ENCODE results near the gene TXNL4B. TPM values are rescaled to one million over a fixed set of nuclear protein-coding genes. Genes with fewer than 3 reads are reported as not detected.

Gene TXNL4B
- total RNA-seq, 4 donors from 2014 or later, result 5.0 to 11.0 (median 8.5) TPM

DNA sequence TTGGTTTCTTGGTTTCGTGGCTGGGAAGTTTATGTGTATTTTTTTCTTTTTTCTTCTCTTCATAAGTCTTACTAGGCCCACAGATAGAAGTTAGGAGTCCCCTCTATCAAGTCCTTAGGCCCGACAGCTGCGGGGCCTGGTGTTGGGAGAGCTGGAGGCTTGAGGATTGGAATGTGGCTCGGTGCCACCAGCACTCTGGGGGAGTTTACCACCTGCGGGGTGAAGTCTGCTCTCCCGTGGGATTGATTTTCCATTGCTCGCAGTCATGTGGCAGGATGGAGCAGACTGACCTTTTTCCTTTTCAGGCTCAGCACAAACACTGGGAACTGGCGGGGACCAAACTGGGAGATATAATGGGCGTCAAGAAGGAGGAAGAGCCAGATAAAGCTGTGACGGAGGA is 7.8 kb upstream of the TXNL4B start:
- no peak overlapping the region for H3K27ac ChIP-seq
- intact Hi-C loops (cut with DNase I), result no loop called here
- no peak for DNase-seq
- H3K27me3 ChIP-seq, result no peaks in the 10 kb centered on the region
- peaks cover 0 to under 1% (median 0%) of the 10 kb centered on the region in 3 donors for H3K4me1 ChIP-seq
- WGBS, 2 donors, result 91 to 100% methylated on average over 1 to 9 of the region's 10 CpGs
- no peak overlapping the region for H3K4me3 ChIP-seq
- H3K9me3 ChIP-seq, result no peaks in the 10 kb centered on the region
- peaks cover 54 to 100% (median 76%) of the 10 kb centered on the region in 3 donors for H3K36me3 ChIP-seq
- no peak for TF ChIP-seq POLR2A (IDR thresholded peaks at IDR 0.05)
- TF ChIP-seq, protein P1, sequence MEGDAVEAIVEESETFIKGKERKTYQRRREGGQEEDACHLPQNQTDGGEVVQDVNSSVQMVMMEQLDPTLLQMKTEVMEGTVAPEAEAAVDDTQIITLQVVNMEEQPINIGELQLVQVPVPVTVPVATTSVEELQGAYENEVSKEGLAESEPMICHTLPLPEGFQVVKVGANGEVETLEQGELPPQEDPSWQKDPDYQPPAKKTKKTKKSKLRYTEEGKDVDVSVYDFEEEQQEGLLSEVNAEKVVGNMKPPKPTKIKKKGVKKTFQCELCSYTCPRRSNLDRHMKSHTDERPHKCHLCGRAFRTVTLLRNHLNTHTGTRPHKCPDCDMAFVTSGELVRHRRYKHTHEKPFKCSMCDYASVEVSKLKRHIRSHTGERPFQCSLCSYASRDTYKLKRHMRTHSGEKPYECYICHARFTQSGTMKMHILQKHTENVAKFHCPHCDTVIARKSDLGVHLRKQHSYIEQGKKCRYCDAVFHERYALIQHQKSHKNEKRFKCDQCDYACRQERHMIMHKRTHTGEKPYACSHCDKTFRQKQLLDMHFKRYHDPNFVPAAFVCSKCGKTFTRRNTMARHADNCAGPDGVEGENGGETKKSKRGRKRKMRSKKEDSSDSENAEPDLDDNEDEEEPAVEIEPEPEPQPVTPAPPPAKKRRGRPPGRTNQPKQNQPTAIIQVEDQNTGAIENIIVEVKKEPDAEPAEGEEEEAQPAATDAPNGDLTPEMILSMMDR (IDR thresholded peaks at IDR 0.05), result no peak

DNA sequence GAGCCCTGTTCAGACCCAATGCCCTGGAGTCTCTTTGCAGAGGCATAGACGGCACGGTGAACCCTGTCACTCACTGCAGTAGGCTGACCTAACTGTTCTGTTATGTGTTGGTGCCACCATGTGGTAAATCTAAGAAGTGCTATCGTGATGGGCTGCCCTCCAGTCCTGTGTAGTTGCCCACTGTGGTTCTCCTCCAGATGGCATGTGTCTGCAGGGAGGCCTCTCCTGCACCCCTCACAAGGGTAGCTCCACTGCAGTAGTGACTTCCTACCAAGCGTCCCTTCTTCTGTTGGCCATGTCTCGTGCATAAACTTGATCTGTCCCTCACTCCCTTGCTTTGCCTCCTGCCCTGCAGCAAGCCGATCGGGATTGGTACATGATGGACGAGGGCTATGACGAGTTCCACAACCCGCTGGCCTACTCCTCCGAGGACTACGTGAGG is 6.0 kb upstream of the TXNL4B start:
- WGBS, 2 donors, result 66 to 76% methylated on average over 8 to 11 of the region's 12 CpGs
- intact Hi-C loops (cut with DNase I), result no loop called here
- peaks cover 8 to 19% (median 10%) of the 10 kb centered on the region in 3 donors for H3K4me1 ChIP-seq
- no peak overlapping the region for H3K4me3 ChIP-seq
- peaks cover 38 to 86% (median 58%) of the 10 kb centered on the region in 3 donors for H3K36me3 ChIP-seq
- H3K9me3 ChIP-seq, result no peaks in the 10 kb centered on the region
- H3K27me3 ChIP-seq, result no peaks in the 10 kb centered on the region
- TF ChIP-seq, protein P1 (IDR thresholded peaks at IDR 0.05), result peak in 5 of 6 experiments; percentile 28 to 64 (median 39)
- no peak for TF ChIP-seq POLR2A (IDR thresholded peaks at IDR 0.05)
- DNase-seq, result no peak
- no peak overlapping the region for H3K27ac ChIP-seq

DNA sequence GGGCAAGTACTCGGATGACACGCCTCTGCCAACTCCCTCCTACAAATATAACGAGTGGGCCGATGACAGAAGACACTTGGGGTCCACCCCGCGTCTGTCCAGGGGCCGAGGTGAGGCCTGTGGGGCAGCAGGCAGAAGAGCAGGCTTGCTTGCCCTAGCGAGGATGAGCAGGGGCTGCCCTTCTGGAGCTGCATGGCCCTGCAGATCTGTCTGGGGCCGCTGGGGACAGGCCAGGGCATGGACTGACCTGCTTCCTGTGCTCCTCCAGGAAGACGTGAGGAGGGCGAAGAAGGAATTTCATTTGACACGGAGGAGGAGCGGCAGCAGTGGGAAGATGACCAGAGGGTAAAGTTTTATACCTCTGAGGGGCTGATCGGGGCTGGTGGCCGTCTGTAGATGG is 5.5 kb upstream of the TXNL4B start:
- no peak overlapping the region for H3K27ac ChIP-seq
- H3K27me3 ChIP-seq, result no peaks in the 10 kb centered on the region
- H3K4me3 ChIP-seq, result no peak overlapping the region
- no peak for DNase-seq
- no peak for TF ChIP-seq POLR2A (IDR thresholded peaks at IDR 0.05)
- TF ChIP-seq, protein P1 (IDR thresholded peaks at IDR 0.05), result no peak
- H3K36me3 ChIP-seq, result peaks cover 33 to 81% (median 54%) of the 10 kb centered on the region in 3 donors
- no peaks in the 10 kb centered on the region for H3K9me3 ChIP-seq
- H3K4me1 ChIP-seq, result peaks cover 11 to 21% (median 11%) of the 10 kb centered on the region in 3 donors
- intact Hi-C loops (cut with DNase I), result no loop called here
- 63 to 80% methylated on average over 5 to 11 of the region's 15 CpGs for WGBS, 2 donors

DNA sequence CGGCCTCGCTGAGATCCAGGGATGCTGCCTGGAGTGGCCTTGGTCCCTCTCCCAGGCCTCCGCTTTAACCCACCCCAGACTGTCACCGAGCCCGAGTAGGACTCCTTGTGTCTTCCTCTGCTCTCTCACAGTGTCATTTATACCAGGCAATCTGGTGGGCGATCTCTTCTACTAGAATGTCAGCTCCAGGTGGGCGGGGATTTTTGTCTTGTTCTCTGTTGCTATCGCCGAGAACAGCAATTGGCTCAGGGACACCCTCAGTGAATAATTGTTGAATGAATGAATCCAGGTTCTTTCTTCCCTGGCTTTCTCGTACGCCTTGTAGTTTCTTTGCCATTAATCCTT is 818 bp upstream of the TXNL4B start:
- intact Hi-C loops (cut with DNase I), result no loop called here
- 0 to 1% methylated on average over 9 to 11 of the region's 11 CpGs for WGBS, 2 donors
- H3K36me3 ChIP-seq, result peaks cover 8 to 55% (median 16%) of the 10 kb centered on the region in 3 donors
- H3K4me1 ChIP-seq, result peaks cover 21 to 46% (median 22%) of the 10 kb centered on the region in 3 donors
- DNase-seq, result no peak
- no peaks in the 10 kb centered on the region for H3K27me3 ChIP-seq
- H3K27ac ChIP-seq, result peak overlapping the region; percentile 89 to 96 (median 94)
- peak overlapping the region; percentile 76 to 94 (median 87) for H3K4me3 ChIP-seq
- TF ChIP-seq POLR2A (IDR thresholded peaks at IDR 0.05), result no peak
- TF ChIP-seq, protein P1 (IDR thresholded peaks at IDR 0.05), result no peak
- no peaks in the 10 kb centered on the region for H3K9me3 ChIP-seq

DNA sequence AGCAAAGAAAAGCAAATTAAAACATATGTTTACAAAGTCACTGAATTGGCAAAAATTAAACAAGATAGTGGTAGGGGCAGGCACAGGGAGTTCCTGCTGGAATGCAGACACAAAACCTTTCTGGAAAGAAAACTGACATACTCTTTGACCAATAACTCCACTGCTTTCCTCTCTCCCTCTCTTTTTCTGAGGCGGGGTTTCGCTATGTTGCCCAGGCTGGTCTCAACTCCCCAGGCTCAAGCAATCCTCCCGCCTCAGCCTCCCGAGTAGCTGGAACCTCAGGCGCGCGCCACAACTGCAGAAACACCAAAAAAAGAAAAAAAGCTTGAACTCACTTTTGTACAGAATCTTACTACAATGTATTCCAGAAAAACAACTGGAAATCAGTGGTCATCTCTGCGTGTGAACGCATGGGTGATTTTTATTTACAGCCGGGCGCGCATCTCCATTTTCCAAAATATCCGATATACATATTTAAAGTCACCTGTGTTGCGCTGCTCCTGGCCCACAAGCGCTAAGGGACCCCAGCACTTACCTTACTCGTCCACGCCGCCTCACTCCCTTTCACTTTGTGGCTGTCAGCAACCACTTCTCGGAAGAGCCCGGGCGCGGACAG is 480 bp downstream of the TXNL4B start:
- Histone ChIP-seq H3K4me3 (peak overlapping the region; percentile 76 to 94 (median 87)), H3K9me3 (no peaks in the 10 kb centered on the region), H3K27ac (peak overlapping the region; percentile 89 to 96 (median 94)), H3K27me3 (no peaks in the 10 kb centered on the region), H3K36me3 (peaks cover 0 to 55% (median 16%) of the 10 kb centered on the region in 3 donors), H3K4me1 (peaks cover 21 to 46% (median 22%) of the 10 kb centered on the region in 3 donors)
- DNase-seq, result no peak
- 1 to 2% methylated on average over 17 to 18 of the region's 22 CpGs for WGBS, 2 donors
- intact Hi-C loops (cut with DNase I), result no loop called here
- TF ChIP-seq, protein P1 (IDR thresholded peaks at IDR 0.05), result no peak
- TF ChIP-seq POLR2A (IDR thresholded peaks at IDR 0.05), result no peak
